ENCODE data around the gene EFNA3. TPM values are rescaled to one million over a fixed set of nuclear protein-coding genes. Genes with fewer than 3 reads are reported as not detected.
A peak's percentile ranks its signal among the peaks of the same experiment; 100 is the strongest.

Gene EFNA3
- total and polyA plus RNA-seq, 2 experiments from 2014 or later, result 5.5 to 13.1 TPM

GRCh38 chr1:155071701-155072100, 6.9 kb upstream of the EFNA3 start:
- 27% methylated on average over 14 of the region's 14 CpGs for WGBS (ENCODE audit: low lambda C conversion rate, missing lambda C conversion rate)
- peak; percentile 39 for DNase-seq (ENCODE audit: low spot score)

GRCh38 chr1:155072531-155073289, 5.9 kb upstream of the EFNA3 start:
- no peaks in the 10 kb centered on the region for H4K20me1 ChIP-seq (ENCODE audit: insufficient read depth, poor library complexity, severe bottlenecking)
- no peaks in the 10 kb centered on the region for H3K9me2 ChIP-seq (replicated peaks; ENCODE audit: insufficient read depth)
- WGBS (ENCODE audit: low lambda C conversion rate, missing lambda C conversion rate), result 48% methylated on average over 7 of the region's 7 CpGs
- no peaks in the 10 kb centered on the region for H3K79me2 ChIP-seq
- H3K27ac ChIP-seq, result no peak overlapping the region
- H2AFZ ChIP-seq, result no peak overlapping the region
- no peak for TF ChIP-seq EZH2phosphoT487 (IDR thresholded peaks at IDR 0.05; ENCODE audit: low read depth, severe bottlenecking, unreplicated experiment)
- peak; percentile 32 for TF ChIP-seq EZH2 (IDR thresholded peaks at IDR 0.05; ENCODE audit: borderline replicate concordance)
- no peaks in the 10 kb centered on the region for H3K36me3 ChIP-seq (replicated peaks; ENCODE audit: insufficient read depth, low read depth)
- peaks cover 7% of the 10 kb centered on the region for H3K27me3 ChIP-seq
- peaks cover 24% of the 10 kb centered on the region for H3K4me1 ChIP-seq (ENCODE audit: insufficient read depth)
- no peak overlapping the region for H3K4me2 ChIP-seq
- DNase-seq (ENCODE audit: low spot score), result no peak
- no peak overlapping the region for H3K4me3 ChIP-seq
- no peaks in the 10 kb centered on the region for H3K9me3 ChIP-seq (ENCODE audit: low read depth)

More at GRCh38 chr1:155071701-155072100, 6.9 kb upstream of the EFNA3 start:
- Histone ChIP-seq H3K9me2 (replicated peaks; ENCODE audit: insufficient read depth) (no peaks in the 10 kb centered on the region), H3K36me3 (replicated peaks; ENCODE audit: insufficient read depth, low read depth) (no peaks in the 10 kb centered on the region), H3K27ac (peak overlapping the region; percentile 35), H2AFZ (no peak overlapping the region), H3K4me3 (no peak overlapping the region), H3K27me3 (peaks cover 7% of the 10 kb centered on the region), H4K20me1 (ENCODE audit: insufficient read depth, poor library complexity, severe bottlenecking) (no peaks in the 10 kb centered on the region), H3K79me2 (peaks cover 1% of the 10 kb centered on the region), H3K4me2 (peak overlapping the region; percentile 84), H3K4me1 (ENCODE audit: insufficient read depth) (peaks cover 20% of the 10 kb centered on the region), H3K9me3 (ENCODE audit: low read depth) (no peaks in the 10 kb centered on the region)
- TF ChIP-seq EZH2phosphoT487 (IDR thresholded peaks at IDR 0.05; ENCODE audit: low read depth, severe bottlenecking, unreplicated experiment), result no peak

GRCh38 chr1:155073377-155074242, 5.0 kb upstream of the EFNA3 start:
- no peak overlapping the region for H2AFZ ChIP-seq
- H3K4me3 ChIP-seq, result no peak overlapping the region
- H3K79me2 ChIP-seq, result no peaks in the 10 kb centered on the region
- H3K27me3 ChIP-seq, result peaks cover 7% of the 10 kb centered on the region
- no peak for DNase-seq (ENCODE audit: low spot score)
- no peaks in the 10 kb centered on the region for H3K9me2 ChIP-seq (replicated peaks; ENCODE audit: insufficient read depth)
- H3K4me1 ChIP-seq (ENCODE audit: insufficient read depth), result peaks cover 30% of the 10 kb centered on the region
- no peak for TF ChIP-seq CTCF (IDR thresholded peaks at IDR 0.05; ENCODE audit: poor library complexity)
- TF ChIP-seq EZH2 (IDR thresholded peaks at IDR 0.05; ENCODE audit: borderline replicate concordance), result no peak
- no peak for TF ChIP-seq EZH2phosphoT487 (IDR thresholded peaks at IDR 0.05; ENCODE audit: low read depth, severe bottlenecking, unreplicated experiment)
- no peak overlapping the region for H3K27ac ChIP-seq
- no peaks in the 10 kb centered on the region for H3K36me3 ChIP-seq (replicated peaks; ENCODE audit: insufficient read depth, low read depth)
- no peak overlapping the region for H3K4me2 ChIP-seq
- H3K9me3 ChIP-seq (ENCODE audit: low read depth), result no peaks in the 10 kb centered on the region
- 91% methylated on average over 3 of the region's 3 CpGs for WGBS (ENCODE audit: low lambda C conversion rate, missing lambda C conversion rate)
- H4K20me1 ChIP-seq (ENCODE audit: insufficient read depth, poor library complexity, severe bottlenecking), result no peaks in the 10 kb centered on the region

- H3K4me3 ChIP-seq, result no peak overlapping the region
- WGBS (ENCODE audit: low lambda C conversion rate, missing lambda C conversion rate), result 72% methylated on average over 5 of the region's 5 CpGs
- H3K27ac ChIP-seq, result no peak overlapping the region
- H4K20me1 ChIP-seq (ENCODE audit: insufficient read depth, poor library complexity, severe bottlenecking), result no peaks in the 10 kb centered on the region
- H3K4me2 ChIP-seq, result no peak overlapping the region
- no peak for DNase-seq (ENCODE audit: low spot score)
- no peaks in the 10 kb centered on the region for H3K9me3 ChIP-seq (ENCODE audit: low read depth)
- no peaks in the 10 kb centered on the region for H3K36me3 ChIP-seq (replicated peaks; ENCODE audit: insufficient read depth, low read depth)
- no peak overlapping the region for H2AFZ ChIP-seq
- H3K4me1 ChIP-seq (ENCODE audit: insufficient read depth), result peaks cover 37% of the 10 kb centered on the region
- no peak for TF ChIP-seq CTCF (IDR thresholded peaks at IDR 0.05; ENCODE audit: poor library complexity)
- TF ChIP-seq EZH2 (IDR thresholded peaks at IDR 0.05; ENCODE audit: borderline replicate concordance), result no peak
- no peak for TF ChIP-seq EZH2phosphoT487 (IDR thresholded peaks at IDR 0.05; ENCODE audit: low read depth, severe bottlenecking, unreplicated experiment)
- no peaks in the 10 kb centered on the region for H3K79me2 ChIP-seq
- H3K9me2 ChIP-seq (replicated peaks; ENCODE audit: insufficient read depth), result no peaks in the 10 kb centered on the region
- peaks cover 21% of the 10 kb centered on the region for H3K27me3 ChIP-seq
Observed at GRCh38 chr1:155075535-155075934, 3.1 kb upstream of the EFNA3 start.
